Tibial nerve (tissue), 4 donors: ENCODE data around the gene PPFIBP1. TPM values are rescaled to one million over a fixed set of nuclear protein-coding genes. Genes with fewer than 3 reads are reported as not detected.
A peak's percentile ranks its signal among the peaks of the same experiment; 100 is the strongest.

Experiments used
- DNase-seq, 2 donors: peaks; one replicate each; pipeline ENCODE4 v3.0.0-alpha.2; 2019; ENCODE audit warnings: low spot score in 2 of 2
- H3K27ac ChIP-seq, 4 donors: fragments of 200-600 bp; sonication (generic) in 3 of 4; one replicate each; pipeline ENCODE4 v1.5.1; 2017 to 2019; ENCODE audit warnings: mild to moderate bottlenecking in 1 of 4
- H3K27me3 ChIP-seq, 2 donors: fragments of 200-600 bp; sonication (generic) in 1 of 2; one replicate each; pipeline versions ENCODE4 v1.5.1 to v1.6.0; 2017 to 2019
- H3K36me3 ChIP-seq, 3 donors: fragments of 200-600 bp; sonication (generic); one replicate each; pipeline ENCODE4 v1.5.1; 2018 to 2019
- H3K4me1 ChIP-seq, 4 donors: fragments of 200-600 bp; sonication (generic) in 3 of 4; one replicate each; pipeline ENCODE4 v1.5.1; 2017 to 2019
- H3K4me3 ChIP-seq, 4 donors: fragments of 200-600 bp; sonication (generic) in 3 of 4; one replicate each; pipeline ENCODE4 v1.5.1; 2017 to 2019; ENCODE audit warnings: mild to moderate bottlenecking in 1 of 4, moderate library complexity in 1 of 4
- H3K9me3 ChIP-seq, 4 donors: fragments of 200-600 bp; sonication (generic) in 3 of 4; one replicate each; pipeline ENCODE4 v1.5.1; 2017 to 2019
- EP300 ChIP-seq, 2 donors: sonication (generic); formaldehyde crosslinking; IDR thresholded peaks; one replicate each; pipeline ENCODE4 v1.6.1; 2017; ENCODE audit warnings: antibody characterized with exemption in 2 of 2, mild to moderate bottlenecking in 1 of 2
- POLR2A ChIP-seq, 2 donors: fragments of 450-650 bp; IDR thresholded peaks; one replicate each; pipeline ENCODE4 v1.6.1; 2017; ENCODE audit warnings: antibody characterized with exemption in 2 of 2, mild to moderate bottlenecking in 2 of 2, moderate library complexity in 2 of 2
- WGBS, 2 donors: methylation state at CpG; one replicate each; pipeline ENCODE4 v1.1.5; 2018; 5-methylcytosine and 5-hydroxymethylcytosine counted together
- total RNA-seq, 4 donors: library from RNA; depleted of rRNA; stranded (reverse); fragments of >200 nt; gene quantifications; one replicate each; pipeline ENCODE4 v1.1.0, GENCODE V29; 2016
- TF ChIP-seq, protein P1 (sequence below), 5 experiments: fragments of 200-600 bp in 3 of 5; fragments of 450-650 bp in 2 of 5; sonication (generic) in 3 of 5; IDR thresholded peaks; one replicate each; pipeline ENCODE4 v1.5.1; 2016 to 2019; ENCODE audit warnings: antibody characterized with exemption in 5 of 5, mild to moderate bottlenecking in 3 of 5, moderate library complexity in 2 of 5

The PPFIBP1 gene
- 100 to 1,000 TPM in 1 of 4 donors, 10 to 100 TPM in 3; 56.9 to 110 (median 72.5) TPM for total RNA-seq

DNA sequence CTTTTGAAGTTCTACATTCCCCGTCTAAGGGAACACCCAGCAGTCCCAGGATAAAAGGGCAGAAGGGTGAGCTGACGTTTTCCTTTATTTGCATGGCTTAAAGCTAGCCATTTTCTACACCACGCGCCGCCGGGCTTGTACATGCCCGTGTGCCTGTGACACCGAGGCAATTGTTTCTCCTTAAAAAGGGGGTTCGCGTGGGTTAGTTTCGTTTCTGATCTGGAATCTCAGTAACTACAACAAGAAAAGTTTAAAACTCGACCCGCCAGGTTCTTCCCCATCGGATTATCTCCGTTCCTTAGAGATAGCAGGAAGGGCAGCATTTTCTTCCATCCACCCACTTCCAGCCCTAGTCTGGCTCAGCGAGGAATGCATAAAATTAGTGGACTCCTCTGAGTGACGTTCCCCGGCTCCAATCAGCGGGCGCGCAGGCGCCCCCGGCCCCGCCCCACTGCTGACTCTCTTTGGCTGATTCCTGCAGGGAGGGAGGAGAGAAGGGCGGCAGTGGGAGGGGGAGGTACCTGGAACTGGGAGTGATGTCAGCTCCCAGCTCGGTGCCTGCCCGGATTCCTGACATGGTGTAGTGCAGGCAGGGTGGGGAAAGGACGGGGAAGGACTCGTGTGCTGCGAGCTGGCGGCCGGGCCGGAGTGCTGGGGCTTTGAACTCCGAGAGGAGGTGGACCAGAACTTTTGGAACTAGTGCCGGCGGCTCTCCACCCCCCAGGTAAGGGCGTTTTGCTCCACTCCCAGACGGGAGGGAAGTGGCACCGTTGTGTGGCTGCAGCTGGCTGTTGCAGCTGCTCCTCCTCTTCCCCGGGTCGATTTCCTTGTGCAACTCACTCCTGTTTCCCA lies at the start of gene PPFIBP1:
TSS of gene PPFIBP1 (plus strand) at position 565 of the 852 bp plus-strand sequence. CDS start 109,191 bp downstream, outside the sequence.
- TF ChIP-seq POLR2A (IDR thresholded peaks at IDR 0.05) = peak; percentile 62 to 91
- TF ChIP-seq EP300 (IDR thresholded peaks at IDR 0.05) = peak in 1 of 2 donors; percentile 93
- TF ChIP-seq, protein P1, sequence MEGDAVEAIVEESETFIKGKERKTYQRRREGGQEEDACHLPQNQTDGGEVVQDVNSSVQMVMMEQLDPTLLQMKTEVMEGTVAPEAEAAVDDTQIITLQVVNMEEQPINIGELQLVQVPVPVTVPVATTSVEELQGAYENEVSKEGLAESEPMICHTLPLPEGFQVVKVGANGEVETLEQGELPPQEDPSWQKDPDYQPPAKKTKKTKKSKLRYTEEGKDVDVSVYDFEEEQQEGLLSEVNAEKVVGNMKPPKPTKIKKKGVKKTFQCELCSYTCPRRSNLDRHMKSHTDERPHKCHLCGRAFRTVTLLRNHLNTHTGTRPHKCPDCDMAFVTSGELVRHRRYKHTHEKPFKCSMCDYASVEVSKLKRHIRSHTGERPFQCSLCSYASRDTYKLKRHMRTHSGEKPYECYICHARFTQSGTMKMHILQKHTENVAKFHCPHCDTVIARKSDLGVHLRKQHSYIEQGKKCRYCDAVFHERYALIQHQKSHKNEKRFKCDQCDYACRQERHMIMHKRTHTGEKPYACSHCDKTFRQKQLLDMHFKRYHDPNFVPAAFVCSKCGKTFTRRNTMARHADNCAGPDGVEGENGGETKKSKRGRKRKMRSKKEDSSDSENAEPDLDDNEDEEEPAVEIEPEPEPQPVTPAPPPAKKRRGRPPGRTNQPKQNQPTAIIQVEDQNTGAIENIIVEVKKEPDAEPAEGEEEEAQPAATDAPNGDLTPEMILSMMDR (IDR thresholded peaks at IDR 0.05) = peak in 1 of 5 experiments; percentile 28
- Histone ChIP-seq H3K36me3 (no peaks in the 10 kb centered on the region), H3K4me1 (peaks cover 0 to 34% (median 6%) of the 10 kb centered on the region in 4 donors), H3K4me3 (peak within 1 kb of the TSS; percentile 75 to 90 (median 82)), H3K9me3 (no peaks in the 10 kb centered on the region), H3K27ac (peak within 1 kb of the TSS; percentile 79 to 96 (median 90)), H3K27me3 (no peaks in the 10 kb centered on the region)
- 0 to 1% methylated on average over 39 to 41 of the region's 41 CpGs for WGBS, 2 donors
- peak; percentile 99 to 100 for DNase-seq

DNA sequence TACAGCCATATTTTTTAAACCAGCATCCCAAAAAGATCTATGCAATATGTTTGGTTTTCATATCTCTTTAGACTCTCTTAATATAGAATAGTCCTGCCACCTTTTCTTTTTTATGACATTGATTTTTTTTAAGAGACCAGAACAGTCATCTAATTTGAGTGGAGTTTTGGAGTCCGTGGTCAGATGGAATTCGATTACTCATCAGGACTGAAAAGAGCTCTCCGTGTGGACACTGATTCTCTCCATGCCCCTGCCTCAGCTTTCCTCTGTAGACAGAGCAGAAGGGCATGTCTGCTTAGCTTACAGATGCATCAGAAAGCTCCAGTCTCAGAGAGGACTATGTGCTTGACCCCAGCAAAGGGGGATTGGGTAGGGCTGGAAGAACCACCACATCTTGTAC lies 49.7 kb upstream of the PPFIBP1 start:
- no peak overlapping the region for H3K27ac ChIP-seq

DNA sequence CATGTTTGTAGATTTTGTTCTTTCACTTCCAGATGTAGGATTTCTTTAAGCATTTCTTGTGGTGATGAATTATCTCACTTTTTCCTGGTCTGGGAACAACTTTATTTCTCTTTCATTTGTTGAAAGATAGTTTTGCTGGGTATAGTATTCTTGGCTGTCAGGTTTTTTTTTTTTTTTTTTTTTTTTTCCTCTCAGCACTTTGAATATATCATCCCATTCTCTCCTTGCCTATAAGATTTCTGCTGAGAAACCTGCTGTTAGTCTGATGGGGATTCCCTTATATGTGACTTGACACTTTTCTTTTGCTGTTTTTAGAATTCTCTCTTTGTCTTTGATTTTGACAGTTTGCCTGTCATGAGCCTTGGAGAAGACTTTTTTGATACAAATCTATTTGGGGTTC lies 47.0 kb upstream of the PPFIBP1 start:
- Histone ChIP-seq H3K27ac (no peak overlapping the region), H3K4me3 (no peak overlapping the region), H3K4me1 (no peaks in the 10 kb centered on the region), H3K9me3 (peaks cover 0 to 34% (median 9%) of the 10 kb centered on the region in 4 donors), H3K36me3 (no peaks in the 10 kb centered on the region), H3K27me3 (no peaks in the 10 kb centered on the region)
- no peak for DNase-seq
- TF ChIP-seq EP300 (IDR thresholded peaks at IDR 0.05) (no peak), POLR2A (IDR thresholded peaks at IDR 0.05) (no peak)
- TF ChIP-seq, protein P1 (IDR thresholded peaks at IDR 0.05) = no peak

More for the DNA sequence above, 49.7 kb upstream of the PPFIBP1 start:
- Histone ChIP-seq H3K9me3 (peaks cover 0 to 34% (median 9%) of the 10 kb centered on the region in 4 donors), H3K4me3 (no peak overlapping the region), H3K27me3 (no peaks in the 10 kb centered on the region), H3K36me3 (no peaks in the 10 kb centered on the region), H3K4me1 (no peaks in the 10 kb centered on the region)
- WGBS, 2 donors = 47 to 53% methylated on average over 3 of the region's 3 CpGs
- DNase-seq = no peak
- TF ChIP-seq, protein P1 (IDR thresholded peaks at IDR 0.05) = no peak
- TF ChIP-seq POLR2A (IDR thresholded peaks at IDR 0.05) = no peak
- no peak for TF ChIP-seq EP300 (IDR thresholded peaks at IDR 0.05)

DNA sequence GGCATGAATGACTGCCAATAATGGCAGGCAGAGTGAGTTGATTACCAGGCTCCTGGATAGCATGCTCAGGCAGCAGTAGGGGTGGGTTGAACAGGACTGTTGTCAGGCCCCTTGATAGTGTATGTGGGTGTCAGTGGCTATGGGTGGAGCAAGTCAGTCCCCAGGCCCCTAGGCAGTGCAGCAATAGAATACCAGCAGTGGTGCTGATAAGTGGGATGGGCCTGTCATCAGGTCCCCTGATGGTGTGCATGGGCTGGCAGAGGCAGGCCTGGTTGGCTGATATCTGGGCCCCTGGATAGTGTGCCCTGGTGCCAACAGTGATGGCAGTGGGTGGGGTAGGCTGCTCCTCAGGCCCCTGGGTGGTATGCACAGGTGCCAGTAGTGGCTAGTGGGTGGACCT lies 45.1 kb upstream of the PPFIBP1 start:
- Histone ChIP-seq H3K4me3 (no peak overlapping the region), H3K4me1 (no peaks in the 10 kb centered on the region), H3K27ac (no peak overlapping the region), H3K9me3 (peaks cover 0 to 34% (median 9%) of the 10 kb centered on the region in 4 donors), H3K27me3 (no peaks in the 10 kb centered on the region), H3K36me3 (no peaks in the 10 kb centered on the region)
- DNase-seq = no peak
- TF ChIP-seq, protein P1 (IDR thresholded peaks at IDR 0.05) = no peak
- TF ChIP-seq EP300 (IDR thresholded peaks at IDR 0.05) (no peak), POLR2A (IDR thresholded peaks at IDR 0.05) (no peak)

DNA sequence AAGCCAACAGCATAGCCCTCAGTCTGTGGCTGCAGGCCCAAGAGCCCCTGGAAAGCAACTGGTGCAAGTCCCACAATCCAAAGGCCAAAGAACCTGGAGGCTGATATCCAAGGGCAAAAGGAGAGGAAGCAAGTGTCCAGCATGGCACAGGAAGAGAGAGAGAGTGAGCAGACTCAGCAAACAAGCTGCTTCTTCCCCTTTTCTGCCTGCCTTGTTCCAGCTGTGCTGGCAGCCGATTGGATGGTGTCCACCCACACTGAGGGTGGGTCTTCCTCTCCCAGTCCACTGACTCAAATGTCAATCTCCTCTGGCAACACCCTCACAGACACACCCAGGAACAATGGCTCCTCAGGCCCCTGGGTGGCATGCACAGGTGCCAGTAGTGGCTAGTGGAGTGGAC lies 44.0 kb upstream of the PPFIBP1 start:
- WGBS, 2 donors = 62 to 100% methylated on average over 1 of the region's 1 CpG
- no peak overlapping the region for H3K27ac ChIP-seq
- H3K27me3 ChIP-seq = no peaks in the 10 kb centered on the region
- no peak overlapping the region for H3K4me3 ChIP-seq
- DNase-seq = no peak
- peaks cover 0 to 34% (median 9%) of the 10 kb centered on the region in 4 donors for H3K9me3 ChIP-seq
- TF ChIP-seq EP300 (IDR thresholded peaks at IDR 0.05) (no peak), POLR2A (IDR thresholded peaks at IDR 0.05) (no peak)
- TF ChIP-seq, protein P1 (IDR thresholded peaks at IDR 0.05) = no peak
- no peaks in the 10 kb centered on the region for H3K36me3 ChIP-seq
- no peaks in the 10 kb centered on the region for H3K4me1 ChIP-seq
